SU-DHL-6 (cell line): ENCODE measurements around the gene C9orf152.

Experiments used
- H2AFZ ChIP-seq: fragments of 200-600 bp; sonication (generic); 2 replicates; pipeline ENCODE4 v1.6.1; 2014; ENCODE audit warnings: low read depth, mild to moderate bottlenecking, moderate library complexity, mixed read lengths, antibody characterized with exemption, low read length; ENCODE audit not compliant: severe bottlenecking
- H3F3A ChIP-seq: fragments of 200-600 bp; shearing (Covaris generic); 2 replicates; pipeline ENCODE4 v1.6.0; 2016; ENCODE audit warnings: antibody characterized with exemption, mild to moderate bottlenecking; ENCODE audit not compliant: insufficient read depth
- H3K27ac ChIP-seq: fragments of 200-600 bp; sonication (generic); 2 replicates; pipeline ENCODE4 v1.5.1; 2016; ENCODE audit warnings: low read depth, mild to moderate bottlenecking, low read length, moderate library complexity, mixed read lengths
- H3K27me3 ChIP-seq: fragments of 200-600 bp; sonication (generic), shearing (Covaris generic); 2 replicates; pipeline ENCODE4 v1.6.0; 2014; ENCODE audit warnings: mild to moderate bottlenecking, low read length
- H3K36me3 ChIP-seq: fragments of 200-600 bp; sonication (generic); 2 replicates; pipeline ENCODE4 v1.6.1; 2014; ENCODE audit warnings: mild to moderate bottlenecking, low read length, mixed read lengths
- H3K4me2 ChIP-seq: fragments of 300-600, 200-600 bp; shearing (Covaris generic), sonication (generic); 2 replicates; pipeline ENCODE4 v1.6.0; 2014; ENCODE audit warnings: low read length, low read depth, mild to moderate bottlenecking; ENCODE audit not compliant: poor library complexity, severe bottlenecking
- H3K4me3 ChIP-seq: fragments of 200-600 bp; sonication (generic); 2 replicates; pipeline ENCODE4 v1.5.1; 2014; ENCODE audit warnings: antibody characterized with exemption, low read length, mild to moderate bottlenecking, mixed read lengths; ENCODE audit not compliant: insufficient read depth, poor library complexity, severe bottlenecking
- H3K79me2 ChIP-seq: fragments of 200-600 bp; sonication (generic); 2 replicates; pipeline ENCODE4 v1.6.1; 2014; ENCODE audit warnings: mild to moderate bottlenecking, low read length, moderate library complexity; ENCODE audit not compliant: insufficient read depth
- H3K9ac ChIP-seq: fragments of 200-600 bp; sonication (generic); 2 replicates; pipeline ENCODE4 v1.7.0; 2014; ENCODE audit warnings: mild to moderate bottlenecking, low read length
- H3K9me2 ChIP-seq: fragments of 200-600 bp; sonication (generic); replicated peaks from 2 replicates; pipeline ENCODE4 v1.6.1; 2014; ENCODE audit warnings: low read length; ENCODE audit not compliant: insufficient read depth
- H3K9me3 ChIP-seq: fragments of 200-600 bp; sonication (generic); 2 replicates; pipeline ENCODE4 v1.6.1; 2014; ENCODE audit warnings: low read length, mixed read lengths; ENCODE audit not compliant: insufficient read depth
- H4K20me1 ChIP-seq: fragments of 200-600 bp; sonication (generic); 2 replicates; pipeline ENCODE4 v1.6.1; 2014; ENCODE audit warnings: low read depth, mild to moderate bottlenecking, antibody characterized with exemption, low read length, moderate library complexity, mixed read lengths
- EZH2phosphoT487 ChIP-seq: fragments of 200-600 bp; sonication (generic), shearing (Covaris generic); conservative IDR thresholded peaks from 2 replicates; pipeline ENCODE4 v1.6.1; 2018; ENCODE audit warnings: mild to moderate bottlenecking, antibody characterized with exemption, low read length, moderate library complexity, mixed read lengths
- TF ChIP-seq, protein P1 (sequence below): fragments of 200-600 bp; sonication (generic); IDR thresholded peaks from one replicate; pipeline ENCODE4 v1.5.1; 2017; ENCODE audit warnings: antibody characterized with exemption, mild to moderate bottlenecking, low read length, moderate library complexity; ENCODE audit not compliant: insufficient read depth, poor library complexity, severe bottlenecking

The C9orf152 gene

DNA sequence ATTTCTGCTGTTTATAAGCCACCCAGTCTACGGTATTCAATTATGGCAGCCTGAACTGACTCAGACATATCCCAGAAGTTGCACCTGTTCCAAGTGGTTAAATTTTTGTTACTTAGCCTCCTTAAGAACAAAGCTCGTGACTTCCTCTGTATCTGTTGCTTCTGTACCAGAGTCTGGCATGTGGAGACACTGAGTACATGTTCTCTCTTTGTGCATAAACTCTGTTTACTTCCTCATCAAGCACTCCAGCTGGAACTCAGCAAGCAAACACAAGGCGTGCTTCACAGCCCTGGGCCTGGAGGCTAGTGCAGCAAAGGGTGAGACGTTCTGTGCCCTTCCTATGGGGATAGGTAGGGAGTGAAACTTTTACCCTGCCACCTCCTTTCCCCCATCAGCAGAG is 19.0 kb downstream of the C9orf152 start:
- no peak for TF ChIP-seq EZH2phosphoT487
- TF ChIP-seq, protein P1, sequence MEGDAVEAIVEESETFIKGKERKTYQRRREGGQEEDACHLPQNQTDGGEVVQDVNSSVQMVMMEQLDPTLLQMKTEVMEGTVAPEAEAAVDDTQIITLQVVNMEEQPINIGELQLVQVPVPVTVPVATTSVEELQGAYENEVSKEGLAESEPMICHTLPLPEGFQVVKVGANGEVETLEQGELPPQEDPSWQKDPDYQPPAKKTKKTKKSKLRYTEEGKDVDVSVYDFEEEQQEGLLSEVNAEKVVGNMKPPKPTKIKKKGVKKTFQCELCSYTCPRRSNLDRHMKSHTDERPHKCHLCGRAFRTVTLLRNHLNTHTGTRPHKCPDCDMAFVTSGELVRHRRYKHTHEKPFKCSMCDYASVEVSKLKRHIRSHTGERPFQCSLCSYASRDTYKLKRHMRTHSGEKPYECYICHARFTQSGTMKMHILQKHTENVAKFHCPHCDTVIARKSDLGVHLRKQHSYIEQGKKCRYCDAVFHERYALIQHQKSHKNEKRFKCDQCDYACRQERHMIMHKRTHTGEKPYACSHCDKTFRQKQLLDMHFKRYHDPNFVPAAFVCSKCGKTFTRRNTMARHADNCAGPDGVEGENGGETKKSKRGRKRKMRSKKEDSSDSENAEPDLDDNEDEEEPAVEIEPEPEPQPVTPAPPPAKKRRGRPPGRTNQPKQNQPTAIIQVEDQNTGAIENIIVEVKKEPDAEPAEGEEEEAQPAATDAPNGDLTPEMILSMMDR, result no peak
- Histone ChIP-seq H3K79me2 (no peaks in the 10 kb centered on the region), H2AFZ (no peak overlapping the region), H3K9me3 (no peaks in the 10 kb centered on the region), H4K20me1 (no peaks in the 10 kb centered on the region), H3F3A (no peaks in the 10 kb centered on the region), H3K4me3 (no peak overlapping the region), H3K4me2 (no peak overlapping the region), H3K36me3 (no peaks in the 10 kb centered on the region), H3K9ac (no peak overlapping the region), H3K9me2 (no peaks in the 10 kb centered on the region), H3K27me3 (no peaks in the 10 kb centered on the region), H3K27ac (no peak overlapping the region)

DNA sequence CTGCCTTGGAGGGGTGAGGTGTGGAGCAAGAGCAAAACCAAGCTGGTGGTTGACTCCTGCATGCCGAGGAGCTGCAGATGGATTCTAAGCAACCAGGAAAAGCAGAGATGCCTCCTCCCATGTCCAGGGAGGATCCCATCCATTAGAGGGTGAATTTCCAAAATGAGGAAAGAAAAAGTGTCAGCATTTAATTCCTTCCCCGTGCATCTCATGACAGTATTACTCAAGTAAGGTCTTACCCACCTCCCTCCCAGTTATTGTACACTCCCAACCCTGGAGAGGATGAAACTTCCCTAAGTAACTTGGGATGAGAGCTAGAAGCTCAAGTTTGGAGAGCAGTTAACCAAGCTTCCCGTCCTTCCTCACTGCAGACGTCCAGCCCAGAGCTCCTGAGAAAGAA is 19.9 kb downstream of the C9orf152 start:
- Histone ChIP-seq H3K9ac (no peak overlapping the region), H3K9me2 (no peaks in the 10 kb centered on the region), H3F3A (no peaks in the 10 kb centered on the region), H3K27ac (no peak overlapping the region), H3K4me2 (no peak overlapping the region), H2AFZ (no peak overlapping the region), H3K36me3 (no peaks in the 10 kb centered on the region), H3K9me3 (no peaks in the 10 kb centered on the region), H3K4me3 (no peak overlapping the region), H4K20me1 (no peaks in the 10 kb centered on the region), H3K79me2 (no peaks in the 10 kb centered on the region), H3K27me3 (no peaks in the 10 kb centered on the region)
- TF ChIP-seq, protein P1, result no peak
- no peak for TF ChIP-seq EZH2phosphoT487

DNA sequence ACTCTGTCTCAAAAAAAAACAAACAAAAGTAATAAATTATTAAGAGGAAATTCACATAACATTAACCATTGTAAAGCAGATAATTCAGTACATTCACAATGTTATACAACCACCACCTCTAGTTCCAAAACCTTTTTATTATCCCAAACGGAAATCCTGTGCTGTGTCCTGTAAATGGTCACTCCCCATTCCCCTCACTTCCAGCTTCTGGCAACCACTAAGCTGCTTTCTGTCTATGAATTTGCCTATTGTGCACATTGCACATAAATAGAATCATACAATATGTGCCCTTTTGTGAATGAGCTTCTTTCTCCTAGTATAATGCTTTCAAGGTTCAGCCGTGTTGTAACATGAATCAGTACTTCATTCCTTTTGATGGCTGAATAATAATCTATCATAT is 20.8 kb downstream of the C9orf152 start:
- no peaks in the 10 kb centered on the region for H3K27me3 ChIP-seq

More for the DNA sequence above, 20.8 kb downstream of the C9orf152 start:
- H3K27ac ChIP-seq, result no peak overlapping the region
- H3F3A ChIP-seq, result no peaks in the 10 kb centered on the region
- no peak overlapping the region for H3K9ac ChIP-seq
- H3K36me3 ChIP-seq, result no peaks in the 10 kb centered on the region
- no peaks in the 10 kb centered on the region for H3K79me2 ChIP-seq
- H4K20me1 ChIP-seq, result no peaks in the 10 kb centered on the region
- no peaks in the 10 kb centered on the region for H3K9me2 ChIP-seq
- no peaks in the 10 kb centered on the region for H3K9me3 ChIP-seq
- H3K4me2 ChIP-seq, result no peak overlapping the region
- no peak overlapping the region for H3K4me3 ChIP-seq
- TF ChIP-seq, protein P1, result no peak
- TF ChIP-seq EZH2phosphoT487, result no peak
- no peak overlapping the region for H2AFZ ChIP-seq
